ENCODE data around the gene DPPA3. TPM values are rescaled to one million over a fixed set of nuclear protein-coding genes. Genes with fewer than 3 reads are reported as not detected.
"Not testable (repeated sequence)": the region's sequence is repeated elsewhere in the genome, so short reads cannot be mapped to it uniquely, and the experiment has no call there.

DPPA3 gene
- total RNA-seq, 1 donor from 2014 or later = not detected

DNA sequence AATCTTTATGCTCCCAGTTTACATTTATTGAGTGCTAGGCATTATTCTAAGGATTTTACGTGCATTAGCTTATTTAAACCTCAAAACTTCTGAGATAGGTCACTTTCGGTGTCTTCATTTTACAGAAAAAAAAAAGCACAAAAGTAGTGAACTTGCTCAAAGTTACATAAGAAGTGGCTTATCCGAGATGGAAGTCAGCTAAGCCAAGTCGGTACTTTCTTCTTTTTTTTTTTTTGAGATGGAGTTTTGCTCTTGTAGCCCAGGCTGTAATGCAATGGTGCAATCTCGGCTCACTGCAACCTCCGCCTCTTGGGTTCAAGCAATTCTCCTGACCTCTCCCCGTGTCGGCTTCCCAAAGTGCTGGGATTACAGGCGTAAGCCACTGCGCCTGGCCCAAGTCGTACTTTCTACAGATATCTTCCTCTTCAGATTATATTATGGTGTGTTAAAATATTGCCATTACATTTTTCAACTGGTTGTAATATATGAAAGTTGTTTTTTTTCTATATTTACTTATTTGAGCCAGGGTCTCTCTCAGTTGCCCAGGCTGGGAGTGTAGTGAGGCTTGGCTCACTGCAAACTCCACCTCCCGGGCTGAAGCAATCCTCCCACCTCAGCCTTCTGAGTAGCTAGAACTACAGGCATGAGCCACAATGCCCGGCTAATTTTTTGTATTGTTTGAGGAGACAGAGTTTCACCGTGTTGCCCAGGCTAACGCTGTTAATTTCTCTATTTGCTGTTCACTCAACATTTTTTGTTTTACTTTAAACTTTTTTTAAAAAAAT, 8.9 kb downstream of the DPPA3 start:
- Histone ChIP-seq H3K27ac (no peak overlapping the region), H3K4me3 (no peak overlapping the region), H3K36me3 (no peaks in the 10 kb centered on the region), H3K9me3 (no peaks in the 10 kb centered on the region), H3K27me3 (no peaks in the 10 kb centered on the region), H3K4me1 (no peaks in the 10 kb centered on the region)
- TF ChIP-seq POLR2AphosphoS5 (IDR thresholded peaks at IDR 0.05; ENCODE audit: insufficient read depth in 1 of 2, low read depth in 1 of 2) (no peak), POLR2A (IDR thresholded peaks at IDR 0.05) (no peak)
- TF ChIP-seq, protein P1, sequence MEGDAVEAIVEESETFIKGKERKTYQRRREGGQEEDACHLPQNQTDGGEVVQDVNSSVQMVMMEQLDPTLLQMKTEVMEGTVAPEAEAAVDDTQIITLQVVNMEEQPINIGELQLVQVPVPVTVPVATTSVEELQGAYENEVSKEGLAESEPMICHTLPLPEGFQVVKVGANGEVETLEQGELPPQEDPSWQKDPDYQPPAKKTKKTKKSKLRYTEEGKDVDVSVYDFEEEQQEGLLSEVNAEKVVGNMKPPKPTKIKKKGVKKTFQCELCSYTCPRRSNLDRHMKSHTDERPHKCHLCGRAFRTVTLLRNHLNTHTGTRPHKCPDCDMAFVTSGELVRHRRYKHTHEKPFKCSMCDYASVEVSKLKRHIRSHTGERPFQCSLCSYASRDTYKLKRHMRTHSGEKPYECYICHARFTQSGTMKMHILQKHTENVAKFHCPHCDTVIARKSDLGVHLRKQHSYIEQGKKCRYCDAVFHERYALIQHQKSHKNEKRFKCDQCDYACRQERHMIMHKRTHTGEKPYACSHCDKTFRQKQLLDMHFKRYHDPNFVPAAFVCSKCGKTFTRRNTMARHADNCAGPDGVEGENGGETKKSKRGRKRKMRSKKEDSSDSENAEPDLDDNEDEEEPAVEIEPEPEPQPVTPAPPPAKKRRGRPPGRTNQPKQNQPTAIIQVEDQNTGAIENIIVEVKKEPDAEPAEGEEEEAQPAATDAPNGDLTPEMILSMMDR (IDR thresholded peaks at IDR 0.05) = no peak
- no peak for DNase-seq (ENCODE audit: extremely low spot score in 2 of 2)
- intact Hi-C loops (cut with DNase I) = no loop called here

DNA sequence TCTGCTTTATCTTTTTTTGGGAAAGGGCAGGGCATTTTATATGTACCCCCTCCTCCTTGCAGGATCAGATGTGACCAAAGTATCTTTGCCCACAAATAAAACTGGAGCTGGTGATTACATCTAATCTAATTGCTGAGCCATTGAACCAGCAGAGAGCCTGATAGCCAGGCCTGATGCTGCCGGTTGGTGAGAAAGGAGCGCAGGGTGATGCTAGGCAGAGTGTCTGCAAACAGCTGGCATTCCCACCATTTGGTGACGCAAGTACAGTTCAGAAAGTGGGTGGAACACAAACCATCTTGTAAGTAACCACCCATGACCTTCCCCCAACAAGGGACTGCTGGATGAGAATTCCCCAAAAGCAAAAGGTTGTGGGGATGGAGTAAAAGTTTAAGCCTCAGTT, 12.7 kb downstream of the DPPA3 start:
- TF ChIP-seq POLR2AphosphoS5 (IDR thresholded peaks at IDR 0.05; ENCODE audit: insufficient read depth in 1 of 2, low read depth in 1 of 2) = no peak
- TF ChIP-seq, protein P1 (IDR thresholded peaks at IDR 0.05) = no peak
- TF ChIP-seq POLR2A (IDR thresholded peaks at IDR 0.05) = no peak
- no peaks in the 10 kb centered on the region for H3K36me3 ChIP-seq
- H3K4me1 ChIP-seq = no peaks in the 10 kb centered on the region
- no peak overlapping the region for H3K27ac ChIP-seq
- no peak for DNase-seq (ENCODE audit: extremely low spot score in 2 of 2)
- no peaks in the 10 kb centered on the region for H3K9me3 ChIP-seq
- intact Hi-C loops (cut with DNase I) = no loop called here
- H3K4me3 ChIP-seq = no peak overlapping the region
- no peaks in the 10 kb centered on the region for H3K27me3 ChIP-seq

DNA sequence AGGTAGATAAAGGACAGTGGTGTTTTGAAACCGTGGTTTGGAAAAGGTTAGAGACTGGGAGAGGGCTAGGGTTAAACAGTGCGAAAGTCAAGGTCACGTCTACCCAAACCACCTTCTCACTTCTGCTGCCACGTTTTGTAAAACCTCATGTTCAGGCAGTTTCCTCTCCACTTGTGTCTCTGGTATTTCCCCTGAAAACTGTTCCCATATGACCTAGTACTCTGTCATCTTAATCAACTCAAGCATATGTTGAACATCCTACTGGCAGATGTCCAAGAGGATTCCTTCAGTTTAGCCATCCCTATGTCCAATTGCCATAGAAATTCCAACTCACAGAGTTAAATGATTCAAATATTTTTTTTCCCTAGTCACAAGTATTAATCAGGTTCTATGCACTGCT, 18.5 kb downstream of the DPPA3 start:
- Histone ChIP-seq H3K9me3 (no peaks in the 10 kb centered on the region), H3K4me1 (no peaks in the 10 kb centered on the region), H3K27me3 (no peaks in the 10 kb centered on the region), H3K4me3 (no peak overlapping the region), H3K36me3 (no peaks in the 10 kb centered on the region), H3K27ac (no peak overlapping the region)
- intact Hi-C loops (cut with DNase I) = no loop called here
- no peak for TF ChIP-seq POLR2AphosphoS5 (IDR thresholded peaks at IDR 0.05; ENCODE audit: insufficient read depth in 1 of 2, low read depth in 1 of 2)
- TF ChIP-seq, protein P1 (IDR thresholded peaks at IDR 0.05) = no peak
- no peak for TF ChIP-seq POLR2A (IDR thresholded peaks at IDR 0.05)
- DNase-seq (ENCODE audit: extremely low spot score in 2 of 2) = no peak

DNA sequence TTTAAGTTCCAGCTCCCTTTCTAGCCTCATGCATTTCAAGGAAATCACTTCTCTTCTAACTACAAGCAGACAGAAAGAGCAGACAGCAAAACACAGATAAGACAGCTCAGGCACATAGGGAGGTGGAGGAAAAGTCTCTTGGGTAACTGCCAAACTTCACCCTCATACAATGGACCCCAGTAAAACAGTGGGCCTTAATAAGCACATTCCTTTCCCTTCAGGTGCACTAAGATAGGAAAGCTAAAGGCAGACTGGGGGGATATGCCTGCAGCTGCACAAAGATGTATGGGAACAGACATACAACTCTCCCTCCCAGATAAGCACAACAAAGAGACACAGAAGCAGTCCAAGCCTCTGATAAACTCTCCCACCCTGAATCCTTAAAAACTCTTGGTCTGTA, 19.8 kb downstream of the DPPA3 start:
- H3K36me3 ChIP-seq; H3K27me3 ChIP-seq; H3K27ac ChIP-seq; intact Hi-C loops (cut with DNase I); H3K4me3 ChIP-seq; H3K4me1 ChIP-seq; DNase-seq (ENCODE audit: extremely low spot score in 2 of 2); H3K9me3 ChIP-seq: not testable (repeated sequence)

DNA sequence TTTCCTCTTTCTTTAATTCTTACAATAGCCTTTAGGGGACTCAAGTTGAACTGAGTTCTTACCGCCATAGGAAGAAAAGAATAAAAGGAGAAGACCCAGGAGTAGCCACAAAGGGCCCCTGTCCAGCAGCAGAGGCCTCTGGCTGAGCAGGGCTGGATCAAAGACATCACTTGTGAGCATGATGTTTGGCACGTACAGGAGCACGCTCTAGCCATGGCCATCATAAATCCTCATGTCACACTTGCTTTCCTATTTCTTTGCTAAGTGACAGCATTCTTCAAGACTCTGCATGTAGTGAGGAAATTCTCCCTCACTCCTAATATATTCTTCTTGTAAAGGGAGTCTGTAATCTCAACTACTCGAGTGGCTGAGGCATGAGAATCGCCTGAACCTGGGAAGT, 20.3 kb downstream of the DPPA3 start:
- Histone ChIP-seq H3K27me3 (no peaks in the 10 kb centered on the region), H3K4me3 (no peak overlapping the region), H3K27ac (no peak overlapping the region), H3K36me3 (no peaks in the 10 kb centered on the region), H3K4me1 (no peaks in the 10 kb centered on the region), H3K9me3 (no peaks in the 10 kb centered on the region)
- intact Hi-C loops (cut with DNase I) = no loop called here
- DNase-seq (ENCODE audit: extremely low spot score in 2 of 2) = no peak
- TF ChIP-seq, protein P1 (IDR thresholded peaks at IDR 0.05) = no peak
- no peak for TF ChIP-seq POLR2A (IDR thresholded peaks at IDR 0.05)
- TF ChIP-seq POLR2AphosphoS5 (IDR thresholded peaks at IDR 0.05; ENCODE audit: insufficient read depth in 1 of 2, low read depth in 1 of 2) = no peak
